K562 (cell line): ENCODE results near the gene SKIC3. TPM values are rescaled to one million over a fixed set of nuclear protein-coding genes. Genes with fewer than 3 reads are reported as not detected.
A peak's percentile ranks its signal among the peaks of the same experiment; 100 is the strongest.

Source experiments
- FOSL1 ChIP-seq: fragments of 200-800 bp; sonication (Bioruptor generic); conservative IDR thresholded peaks from 2 replicates; pipeline ENCODE4 v1.6.1; 2016; ENCODE audit warnings: missing genetic modification characterization, missing compliant biosample characterization
- LCOR ChIP-seq: sonication (generic); formaldehyde crosslinking; IDR thresholded peaks from 2 replicates; pipeline ENCODE4 v1.8.0; 2022; ENCODE audit warnings: mild to moderate bottlenecking, missing genetic modification reagents
- TCFL5 ChIP-seq: fragments of 250-450 bp; sonication (Bioruptor Pico); conservative IDR thresholded peaks from 2 replicates; pipeline ENCODE4 v1.6.1; 2021; ENCODE audit warnings: mild to moderate bottlenecking, moderate library complexity, matching md5 sums
- polyA plus RNA-seq, 8 experiments: library from polyadenylated mRNA; depleted of rRNA in 4 of 8; stranded (reverse) in 5 of 8; unstranded in 3 of 8; fragments of >200 nt; fragmentation: Nextera tagmentation in 2 of 8; fragmentation: Illumina TruSeq in 1 of 8; extraction: Ambion mirVana in 2 of 8; extraction: Trizol in 1 of 8; gene quantifications; 2 replicates each; pipeline versions ENCODE4 v1.2.1 to v1.2.3, GENCODE V29; 2011 to 2014; ENCODE audit warnings: inconsistent platforms in 1 of 8, missing spikeins in 1 of 8
- total RNA-seq, 7 experiments: library from RNA; depleted of rRNA in 6 of 7; stranded (reverse); fragments of >200 nt in 6 of 7; fragmentation: Illumina TruSeq in 2 of 7; extraction: Trizol in 2 of 7; gene quantifications; 2 replicates each; pipeline versions ENCODE4 v1.2.1 to v1.2.3, GENCODE V29; 2011 to 2021; ENCODE audit warnings: low replicate concordance in 1 of 7
- TF ChIP-seq, protein P1 (sequence below): fragments of 450-650 bp; IDR thresholded peaks from 2 replicates; pipeline ENCODE4 v1.6.1; 2016; ENCODE audit warnings: mild to moderate bottlenecking, moderate library complexity
- TF ChIP-seq, protein P2 (sequence below): sonication (generic); formaldehyde crosslinking; IDR thresholded peaks from 2 replicates; pipeline ENCODE4 v1.8.1; 2022; ENCODE audit warnings: missing genetic modification reagents

SKIC3 gene
- total and polyA plus RNA-seq, 9 of the 15 experiments (the other 6 are each of a cell fraction or from before 2014, with no cell fraction given), result 30.7 to 72.4 (median 44.1) TPM

DNA sequence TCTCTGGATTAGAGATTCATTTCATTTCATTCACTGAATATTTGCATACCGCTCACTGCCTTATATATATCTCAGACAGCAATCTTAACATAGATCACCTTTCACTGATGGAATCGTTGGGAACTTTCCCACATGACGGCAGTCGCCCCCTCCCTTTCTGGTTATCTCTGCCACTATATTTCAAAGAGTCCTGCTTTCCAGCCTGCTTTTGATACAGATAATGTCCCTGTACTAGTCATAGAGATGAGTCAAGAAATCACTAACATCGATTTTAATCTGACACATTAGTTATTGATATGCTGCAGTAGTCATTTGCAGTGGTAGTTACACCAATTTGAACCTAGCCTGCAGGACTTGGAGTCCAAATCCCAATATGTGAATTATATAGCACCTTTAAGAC lies 8.6 kb upstream of the SKIC3 start (continued):
- TF ChIP-seq LCOR (CRISPR knock-in tag), result no peak
- peak; percentile 76 for TF ChIP-seq FOSL1
- TF ChIP-seq, protein P1, sequence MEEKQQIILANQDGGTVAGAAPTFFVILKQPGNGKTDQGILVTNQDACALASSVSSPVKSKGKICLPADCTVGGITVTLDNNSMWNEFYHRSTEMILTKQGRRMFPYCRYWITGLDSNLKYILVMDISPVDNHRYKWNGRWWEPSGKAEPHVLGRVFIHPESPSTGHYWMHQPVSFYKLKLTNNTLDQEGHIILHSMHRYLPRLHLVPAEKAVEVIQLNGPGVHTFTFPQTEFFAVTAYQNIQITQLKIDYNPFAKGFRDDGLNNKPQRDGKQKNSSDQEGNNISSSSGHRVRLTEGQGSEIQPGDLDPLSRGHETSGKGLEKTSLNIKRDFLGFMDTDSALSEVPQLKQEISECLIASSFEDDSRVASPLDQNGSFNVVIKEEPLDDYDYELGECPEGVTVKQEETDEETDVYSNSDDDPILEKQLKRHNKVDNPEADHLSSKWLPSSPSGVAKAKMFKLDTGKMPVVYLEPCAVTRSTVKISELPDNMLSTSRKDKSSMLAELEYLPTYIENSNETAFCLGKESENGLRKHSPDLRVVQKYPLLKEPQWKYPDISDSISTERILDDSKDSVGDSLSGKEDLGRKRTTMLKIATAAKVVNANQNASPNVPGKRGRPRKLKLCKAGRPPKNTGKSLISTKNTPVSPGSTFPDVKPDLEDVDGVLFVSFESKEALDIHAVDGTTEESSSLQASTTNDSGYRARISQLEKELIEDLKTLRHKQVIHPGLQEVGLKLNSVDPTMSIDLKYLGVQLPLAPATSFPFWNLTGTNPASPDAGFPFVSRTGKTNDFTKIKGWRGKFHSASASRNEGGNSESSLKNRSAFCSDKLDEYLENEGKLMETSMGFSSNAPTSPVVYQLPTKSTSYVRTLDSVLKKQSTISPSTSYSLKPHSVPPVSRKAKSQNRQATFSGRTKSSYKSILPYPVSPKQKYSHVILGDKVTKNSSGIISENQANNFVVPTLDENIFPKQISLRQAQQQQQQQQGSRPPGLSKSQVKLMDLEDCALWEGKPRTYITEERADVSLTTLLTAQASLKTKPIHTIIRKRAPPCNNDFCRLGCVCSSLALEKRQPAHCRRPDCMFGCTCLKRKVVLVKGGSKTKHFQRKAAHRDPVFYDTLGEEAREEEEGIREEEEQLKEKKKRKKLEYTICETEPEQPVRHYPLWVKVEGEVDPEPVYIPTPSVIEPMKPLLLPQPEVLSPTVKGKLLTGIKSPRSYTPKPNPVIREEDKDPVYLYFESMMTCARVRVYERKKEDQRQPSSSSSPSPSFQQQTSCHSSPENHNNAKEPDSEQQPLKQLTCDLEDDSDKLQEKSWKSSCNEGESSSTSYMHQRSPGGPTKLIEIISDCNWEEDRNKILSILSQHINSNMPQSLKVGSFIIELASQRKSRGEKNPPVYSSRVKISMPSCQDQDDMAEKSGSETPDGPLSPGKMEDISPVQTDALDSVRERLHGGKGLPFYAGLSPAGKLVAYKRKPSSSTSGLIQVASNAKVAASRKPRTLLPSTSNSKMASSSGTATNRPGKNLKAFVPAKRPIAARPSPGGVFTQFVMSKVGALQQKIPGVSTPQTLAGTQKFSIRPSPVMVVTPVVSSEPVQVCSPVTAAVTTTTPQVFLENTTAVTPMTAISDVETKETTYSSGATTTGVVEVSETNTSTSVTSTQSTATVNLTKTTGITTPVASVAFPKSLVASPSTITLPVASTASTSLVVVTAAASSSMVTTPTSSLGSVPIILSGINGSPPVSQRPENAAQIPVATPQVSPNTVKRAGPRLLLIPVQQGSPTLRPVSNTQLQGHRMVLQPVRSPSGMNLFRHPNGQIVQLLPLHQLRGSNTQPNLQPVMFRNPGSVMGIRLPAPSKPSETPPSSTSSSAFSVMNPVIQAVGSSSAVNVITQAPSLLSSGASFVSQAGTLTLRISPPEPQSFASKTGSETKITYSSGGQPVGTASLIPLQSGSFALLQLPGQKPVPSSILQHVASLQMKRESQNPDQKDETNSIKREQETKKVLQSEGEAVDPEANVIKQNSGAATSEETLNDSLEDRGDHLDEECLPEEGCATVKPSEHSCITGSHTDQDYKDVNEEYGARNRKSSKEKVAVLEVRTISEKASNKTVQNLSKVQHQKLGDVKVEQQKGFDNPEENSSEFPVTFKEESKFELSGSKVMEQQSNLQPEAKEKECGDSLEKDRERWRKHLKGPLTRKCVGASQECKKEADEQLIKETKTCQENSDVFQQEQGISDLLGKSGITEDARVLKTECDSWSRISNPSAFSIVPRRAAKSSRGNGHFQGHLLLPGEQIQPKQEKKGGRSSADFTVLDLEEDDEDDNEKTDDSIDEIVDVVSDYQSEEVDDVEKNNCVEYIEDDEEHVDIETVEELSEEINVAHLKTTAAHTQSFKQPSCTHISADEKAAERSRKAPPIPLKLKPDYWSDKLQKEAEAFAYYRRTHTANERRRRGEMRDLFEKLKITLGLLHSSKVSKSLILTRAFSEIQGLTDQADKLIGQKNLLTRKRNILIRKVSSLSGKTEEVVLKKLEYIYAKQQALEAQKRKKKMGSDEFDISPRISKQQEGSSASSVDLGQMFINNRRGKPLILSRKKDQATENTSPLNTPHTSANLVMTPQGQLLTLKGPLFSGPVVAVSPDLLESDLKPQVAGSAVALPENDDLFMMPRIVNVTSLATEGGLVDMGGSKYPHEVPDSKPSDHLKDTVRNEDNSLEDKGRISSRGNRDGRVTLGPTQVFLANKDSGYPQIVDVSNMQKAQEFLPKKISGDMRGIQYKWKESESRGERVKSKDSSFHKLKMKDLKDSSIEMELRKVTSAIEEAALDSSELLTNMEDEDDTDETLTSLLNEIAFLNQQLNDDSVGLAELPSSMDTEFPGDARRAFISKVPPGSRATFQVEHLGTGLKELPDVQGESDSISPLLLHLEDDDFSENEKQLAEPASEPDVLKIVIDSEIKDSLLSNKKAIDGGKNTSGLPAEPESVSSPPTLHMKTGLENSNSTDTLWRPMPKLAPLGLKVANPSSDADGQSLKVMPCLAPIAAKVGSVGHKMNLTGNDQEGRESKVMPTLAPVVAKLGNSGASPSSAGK, result no peak
- TF ChIP-seq TCFL5, result no peak
- TF ChIP-seq, protein P2, sequence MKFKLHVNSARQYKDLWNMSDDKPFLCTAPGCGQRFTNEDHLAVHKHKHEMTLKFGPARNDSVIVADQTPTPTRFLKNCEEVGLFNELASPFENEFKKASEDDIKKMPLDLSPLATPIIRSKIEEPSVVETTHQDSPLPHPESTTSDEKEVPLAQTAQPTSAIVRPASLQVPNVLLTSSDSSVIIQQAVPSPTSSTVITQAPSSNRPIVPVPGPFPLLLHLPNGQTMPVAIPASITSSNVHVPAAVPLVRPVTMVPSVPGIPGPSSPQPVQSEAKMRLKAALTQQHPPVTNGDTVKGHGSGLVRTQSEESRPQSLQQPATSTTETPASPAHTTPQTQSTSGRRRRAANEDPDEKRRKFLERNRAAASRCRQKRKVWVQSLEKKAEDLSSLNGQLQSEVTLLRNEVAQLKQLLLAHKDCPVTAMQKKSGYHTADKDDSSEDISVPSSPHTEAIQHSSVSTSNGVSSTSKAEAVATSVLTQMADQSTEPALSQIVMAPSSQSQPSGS, result no peak
